HepG2 (cell line): ENCODE results near the gene OBI1. TPM values are rescaled to one million over a fixed set of nuclear protein-coding genes. Genes with fewer than 3 reads are reported as not detected.

Experiments
- CBX1 ChIP-seq: IDR thresholded peaks from one replicate; pipeline ENCODE4 v1.6.1; 2016; ENCODE audit warnings: antibody characterized with exemption, low read depth
- ESRRA ChIP-seq: sonication (generic); formaldehyde crosslinking; IDR thresholded peaks from 2 replicates; pipeline ENCODE4 v1.5.1; 2020; ENCODE audit warnings: mild to moderate bottlenecking, low read depth, missing genetic modification reagents
- GMEB1 ChIP-seq: sonication (generic); formaldehyde crosslinking; IDR thresholded peaks from 2 replicates; pipeline ENCODE4 v1.5.1; 2020; ENCODE audit warnings: missing genetic modification reagents, mild to moderate bottlenecking, borderline replicate concordance
- KMT2A ChIP-seq: sonication (generic); formaldehyde crosslinking; IDR thresholded peaks from 2 replicates; pipeline ENCODE4 v1.4.0; 2020; ENCODE audit warnings: missing genetic modification reagents
- PHF21A ChIP-seq: sonication (generic); formaldehyde crosslinking; IDR thresholded peaks from 2 replicates; pipeline ENCODE4 v1.5.0; 2020; ENCODE audit warnings: mild to moderate bottlenecking, missing genetic modification reagents
- PRDM10 ChIP-seq: sonication (generic); formaldehyde crosslinking; IDR thresholded peaks from 2 replicates; pipeline ENCODE4 v1.4.0; 2020; ENCODE audit warnings: low read depth, missing genetic modification reagents
- TBX2 ChIP-seq: sonication (generic); formaldehyde crosslinking; IDR thresholded peaks from 2 replicates; pipeline ENCODE4 v1.5.0; 2020; ENCODE audit warnings: missing genetic modification reagents, mild to moderate bottlenecking, borderline replicate concordance
- TEAD3 ChIP-seq: optimal IDR thresholded peaks from 2 replicates; pipeline ENCODE3; 2016; ENCODE audit warnings: borderline replicate concordance
- ZBTB25 ChIP-seq: IDR thresholded peaks from 2 replicates; pipeline ENCODE4 v1.6.1; 2018; ENCODE audit warnings: missing genetic modification reagents
- ZBTB39 ChIP-seq: sonication (generic); formaldehyde crosslinking; IDR thresholded peaks from 2 replicates; pipeline ENCODE4 v1.5.0; 2020; ENCODE audit warnings: missing genetic modification reagents
- ZEB1 ChIP-seq: IDR thresholded peaks from 2 replicates; pipeline ENCODE4 v1.6.1; 2012; ENCODE audit warnings: mild to moderate bottlenecking, low read depth, inconsistent platforms; ENCODE audit not compliant: insufficient replicate concordance
- ZMAT5 ChIP-seq: sonication (generic); formaldehyde crosslinking; IDR thresholded peaks from 2 replicates; pipeline ENCODE4 v1.5.0; 2020; ENCODE audit warnings: mild to moderate bottlenecking, low read depth, missing genetic modification reagents, borderline replicate concordance
- ZNF235 ChIP-seq: sonication (generic); formaldehyde crosslinking; IDR thresholded peaks from 2 replicates; pipeline ENCODE4 v1.8.1; 2023; ENCODE audit warnings: mild to moderate bottlenecking, missing genetic modification reagents, borderline replicate concordance
- ZNF251 ChIP-seq: sonication (generic); formaldehyde crosslinking; IDR thresholded peaks from 2 replicates; pipeline ENCODE4 v1.9.0; 2021; ENCODE audit warnings: mild to moderate bottlenecking, missing genetic modification reagents
- ZNF335 ChIP-seq: sonication (generic); formaldehyde crosslinking; IDR thresholded peaks from 2 replicates; pipeline ENCODE4 v1.4.0; 2020; ENCODE audit warnings: missing genetic modification reagents
- ZNF350 ChIP-seq: sonication (generic); formaldehyde crosslinking; IDR thresholded peaks from 2 replicates; pipeline ENCODE4 v1.4.0; 2020; ENCODE audit warnings: mild to moderate bottlenecking, low read depth, missing genetic modification reagents, borderline replicate concordance
- polyA plus RNA-seq, 8 experiments: library from polyadenylated mRNA; depleted of rRNA in 3 of 8; stranded (reverse) in 7 of 8; unstranded in 1 of 8; fragments of >200 nt; fragmentation: Illumina TruSeq in 4 of 8; extraction: Trizol in 4 of 8; gene quantifications; 2 replicates each; pipeline versions ENCODE4 v1.2.1 to v1.2.3, GENCODE V29; 2011 to 2016; ENCODE audit warnings: low read depth in 4 of 8, missing spikeins in 1 of 8, mixed read lengths in 1 of 8; ENCODE audit not compliant: insufficient read depth in 1 of 8
- total RNA-seq, 5 experiments: library from RNA; depleted of rRNA; stranded (reverse); fragments of >200 nt; fragmentation: Illumina TruSeq; extraction: Trizol; gene quantifications; 2 replicates each; pipeline ENCODE4 v1.2.3, GENCODE V29; 2016; ENCODE audit warnings: low read depth in 1 of 5

The OBI1 gene
- total and polyA plus RNA-seq, 2 of the 13 experiments (the other 11 are each of a cell fraction or from before 2014, with no cell fraction given) = 7.8 to 23.5 TPM

- TF ChIP-seq PHF21A (CRISPR knock-in tag) (peak; percentile 16; the same call in 1 of the 2 replicates), ZBTB39 (CRISPR knock-in tag) (no peak), TEAD3 (CRISPR knock-in tag) (no peak), ZMAT5 (0 out of 2 replicates have a peak, but pooled peaks have one; percentile 71), ZNF251 (no peak), ZNF350 (CRISPR knock-in tag) (no peak), ESRRA (CRISPR knock-in tag) (no peak), KMT2A (CRISPR knock-in tag) (0 out of 2 replicates have a peak, but pooled peaks have one; percentile 26), GMEB1 (CRISPR knock-in tag) (peak; percentile 33; the same call in 1 of the 2 replicates), TBX2 (peak; percentile 82), ZNF235 (CRISPR knock-in tag) (no peak), CBX1 (peak; percentile 74), ZEB1 (peak; percentile 91), ZBTB25 (CRISPR knock-in tag) (no peak), ZNF335 (CRISPR knock-in tag) (no peak), PRDM10 (CRISPR knock-in tag) (no peak)
These were observed 55.6 kb downstream of the OBI1 start, which contains the start of gene POU4F1 (continued) for GRCh38 chr13:78603240-78603957.
